GM12878 (cell line): ENCODE data around the gene IFIT1. TPM values are rescaled to one million over a fixed set of nuclear protein-coding genes. Genes with fewer than 3 reads are reported as not detected.

ENCODE experiments used
- ATAC-seq: fragments of 200-7000 bp; cut with Tn5 transposase; 3 replicates; pipeline ENCODE4 v1.9.1; 2020; ENCODE audit warnings: mild to moderate bottlenecking, moderate library complexity
- BruUV-seq: library from RNA; stranded (reverse); fragments of 400-500 nt; replicated peaks from 2 replicates; lab custom pipeline; 2021; lab: Mats Ljungman, UMichigan
- CTCF ChIA-PET: fragments of 300-600 bp; sonication (Branson Sonifier 250); formaldehyde crosslinking; extraction: SDS; loops from one replicate; lab custom pipeline; 2021; ENCODE audit warnings: inconsistent platforms; lab: Yijun Ruan, JAX
- POLR2A ChIA-PET: fragments of 350-600 bp; formaldehyde crosslinking; extraction: SDS; loops from one replicate; lab custom pipeline; 2021; ENCODE audit warnings: inconsistent platforms; lab: Charles Lee
- RAD21 ChIA-PET: fragments of 300-600 bp; sonication (Branson Sonifier 250); formaldehyde crosslinking; loops from one replicate; lab custom pipeline; 2023; ENCODE audit warnings: antibody characterized with exemption; ENCODE audit not compliant: unreplicated experiment; lab: Charles Lee
- SMC1A ChIA-PET: fragments of 300-600 bp; sonication (Branson Sonifier 250); formaldehyde crosslinking; loops from one replicate; lab custom pipeline; 2023; ENCODE audit not compliant: unreplicated experiment, uncharacterized antibody; lab: Charles Lee
- DNase-seq: peaks from one replicate; pipeline ENCODE4 v3.0.0-alpha.2; 2011; ENCODE audit warnings: low read depth, low spot score
- FAIRE-seq: peaks from 3 replicates; lab custom pipeline; 2011; peaks lifted over from hg19 to GRCh38; lab: Jason Lieb, UNC
- H2AFZ ChIP-seq: 2 replicates; pipeline ENCODE4 v1.6.0; 2011; ENCODE audit warnings: low read depth, low read length, control low read depth; ENCODE audit not compliant: control insufficient read depth
- H3K27ac ChIP-seq: 2 replicates; pipeline ENCODE4 v1.5.1; 2011; ENCODE audit warnings: control low read depth; ENCODE audit not compliant: control insufficient read depth, insufficient read depth
- H3K27me3 ChIP-seq, 2 experiments: replicated peaks in 1 of 2; 2 replicates each; pipeline versions ENCODE4 v1.6.0 to v1.6.1; 2011; ENCODE audit warnings: low read length in 1 of 2; ENCODE audit not compliant: control insufficient read depth in 2 of 2, insufficient read depth in 2 of 2
- H3K36me3 ChIP-seq, 2 experiments: 2 replicates each; pipeline ENCODE4 v1.5.1; 2011; ENCODE audit warnings: low read length in 1 of 2; ENCODE audit not compliant: control insufficient read depth in 2 of 2, insufficient read depth in 2 of 2
- H3K4me1 ChIP-seq: 2 replicates; pipeline ENCODE4 v1.6.1; 2011; ENCODE audit warnings: mild to moderate bottlenecking, low read length, moderate library complexity, mixed read lengths; ENCODE audit not compliant: control insufficient read depth, insufficient read depth
- H3K4me2 ChIP-seq: 2 replicates; pipeline ENCODE4 v1.6.0; 2011; ENCODE audit warnings: control low read depth; ENCODE audit not compliant: control insufficient read depth, insufficient read depth
- H3K4me3 ChIP-seq: fragments of 200-600 bp; sonication (generic); 2 replicates; pipeline ENCODE4 v1.5.1; 2016
- H3K79me2 ChIP-seq: 2 replicates; pipeline ENCODE4 v1.6.0; 2011; ENCODE audit warnings: low read length; ENCODE audit not compliant: control insufficient read depth, insufficient read depth
- H3K9ac ChIP-seq: 2 replicates; pipeline ENCODE4 v1.8.0; 2011; ENCODE audit warnings: low read length, control low read depth, mixed read lengths; ENCODE audit not compliant: control insufficient read depth, insufficient read depth
- H3K9me3 ChIP-seq: replicated peaks from 3 replicates; pipeline ENCODE4 v1.5.1; 2011; ENCODE audit warnings: mild to moderate bottlenecking, low read length; ENCODE audit not compliant: control insufficient read depth, insufficient read depth
- H4K20me1 ChIP-seq: 2 replicates; pipeline ENCODE4 v1.6.0; 2011; ENCODE audit not compliant: control insufficient read depth, insufficient read depth
- BACH1 ChIP-seq: fragments of 450-650 bp; IDR thresholded peaks from 2 replicates; pipeline ENCODE4 v1.6.1; 2017; ENCODE audit warnings: mild to moderate bottlenecking, borderline replicate concordance
- MLLT1 ChIP-seq: fragments of 450-650 bp; IDR thresholded peaks from 2 replicates; pipeline ENCODE4 v1.6.1; 2016; ENCODE audit warnings: mild to moderate bottlenecking
- PKNOX1 ChIP-seq: fragments of 450-650 bp; IDR thresholded peaks from 2 replicates; pipeline ENCODE4 v1.6.1; 2016; ENCODE audit warnings: mild to moderate bottlenecking
- TAF1 ChIP-seq: IDR thresholded peaks from 2 replicates; pipeline ENCODE4 v1.6.1; 2011; ENCODE audit warnings: mild to moderate bottlenecking, low read depth, low read length, borderline replicate concordance
- WGBS: methylation state at CpG from one replicate; pipeline ENCODE4 v1.1.6; 2016; ENCODE audit warnings: low lambda C conversion rate; ENCODE audit not compliant: insufficient replicate concordance, insufficient coverage; ENCODE audit errors: missing lambda C conversion rate; 5-methylcytosine and 5-hydroxymethylcytosine counted together
- in situ Hi-C: fragments of 300-500 bp; cut with MboI; formaldehyde crosslinking; loops from 9 replicates; pipeline ENCODE4 v1.14.3; 2018; ENCODE audit warnings: mixed read lengths
- intact Hi-C: fragments of 100-400 bp; cut with micrococcal nuclease; formaldehyde crosslinking; loops from one replicate; pipeline ENCODE4 v1.14.2; 2022; ENCODE audit not compliant: unreplicated experiment
- polyA plus RNA-seq, 11 experiments: library from polyadenylated mRNA; depleted of rRNA in 4 of 11; unstranded in 6 of 11; stranded (reverse) in 5 of 11; fragments of >200 nt; fragmentation: Nextera tagmentation in 4 of 11; fragmentation: Illumina TruSeq in 1 of 11; extraction: Ambion mirVana in 4 of 11; extraction: Trizol in 1 of 11; gene quantifications; 1 replicate in 1 of 11; 2 replicates in 10 of 11; pipeline versions ENCODE4 v1.2.1 to v1.2.3, GENCODE V29; 2011 to 2016; ENCODE audit warnings: inconsistent platforms in 2 of 11, missing spikeins in 2 of 11, low read depth in 1 of 11
- total RNA-seq, 4 experiments: library from RNA; depleted of rRNA in 3 of 4; stranded (reverse); fragments of >200 nt in 3 of 4; fragmentation: Illumina TruSeq in 1 of 4; extraction: Trizol in 1 of 4; gene quantifications; 2 replicates each; pipeline versions ENCODE4 v1.2.1 to v1.2.3, GENCODE V29; 2013 to 2021

IFIT1 gene
- total and polyA plus RNA-seq, 10 of the 15 experiments (the other 5 are each of a cell fraction or from before 2014, with no cell fraction given): 13.9 to 37.2 (median 22.3) TPM

GRCh38 chr10:89413398-89413912 is 21.0 kb downstream of the IFIT1 start:
- CTCF ChIA-PET: interaction anchor here (1.0 to 3.0 kb wide), 10 partner anchors 10 to 426 kb away, joined by 3 to 24 read pairs (median 4); partner anchors contain the start of gene IFIT1
- ATAC-seq (no peak), FAIRE-seq (no peak), DNase-seq (no peak)
- RAD21 ChIA-PET: interaction anchor here (0.8 to 2.8 kb wide), 11 partner anchors 20 to 172 kb away, joined by 3 to 20 read pairs (median 4); partner anchors contain the start of gene IFIT1
- POLR2A ChIA-PET: interaction anchor here (0.6 to 1.9 kb wide), 6 partner anchors 11 to 1810 kb away, joined by 3 to 18 read pairs (median 4); partner anchors contain the start of genes IFIT1 and IFIT2
- intact Hi-C loops (loop anchor here (10.0 kb wide), 1 partner anchor 529 kb away; the partner anchor contains the start of gene STAMBPL1), in situ Hi-C loops (no loop called here)
- WGBS: 85% methylated on average over 7 of the region's 7 CpGs
- H3K9me3 ChIP-seq: peaks cover 3% of the 10 kb centered on the region; the same call in 2 of the 3 replicates
- H2AFZ ChIP-seq: peak overlapping the region; percentile 71
- peak overlapping the region; percentile 97 for H3K9ac ChIP-seq
- H3K4me2 ChIP-seq: peak overlapping the region; percentile 89
- H4K20me1 ChIP-seq: no peaks in the 10 kb centered on the region
- H3K27ac ChIP-seq: peak overlapping the region; percentile 97
- no peaks in the 10 kb centered on the region for H3K4me1 ChIP-seq
- peak overlapping the region; percentile 79 for H3K4me3 ChIP-seq
- no TSS peak for BruUV-seq
- H3K36me3 ChIP-seq: peaks cover 0 to 11% of the 10 kb centered on the region in 2 experiments
- no peaks in the 10 kb centered on the region for H3K27me3 ChIP-seq
- TF ChIP-seq MLLT1: peak; percentile 54; the same call in 1 of the 2 replicates
- TF ChIP-seq BACH1: no peak
- no peak for TF ChIP-seq TAF1
- peak; percentile 49 for TF ChIP-seq PKNOX1
- SMC1A ChIA-PET: interaction anchor here (1.0 to 2.4 kb wide), 12 partner anchors 10 to 196 kb away, joined by 3 to 27 read pairs (median 4); partner anchors contain the start of gene IFIT1
- peaks cover 48% of the 10 kb centered on the region for H3K79me2 ChIP-seq
